HEK293 (cell line): ENCODE measurements around the gene KIAA0513.

ENCODE experiments used
- ZBTB1 ChIP-seq: fragments of 450-650 bp; formaldehyde crosslinking; IDR thresholded peaks from 2 replicates; pipeline ENCODE4 v1.5.1; 2016; ENCODE audit warnings: missing biosample characterization, missing genetic modification characterization
- ZNF654 ChIP-seq: fragments of 450-650 bp; formaldehyde crosslinking; IDR thresholded peaks from 2 replicates; pipeline ENCODE4 v1.5.1; 2016; ENCODE audit warnings: low read depth, missing biosample characterization, missing genetic modification characterization
- ZNF747 ChIP-seq: fragments of 450-650 bp; formaldehyde crosslinking; IDR thresholded peaks from 2 replicates; pipeline ENCODE4 v1.5.1; 2016; ENCODE audit warnings: missing biosample characterization, missing genetic modification characterization

- TF ChIP-seq ZBTB1 (tag by site-specific recombination) (no peak), ZNF747 (tag by site-specific recombination) (no peak), ZNF654 (no peak)
Observed at GRCh38 chr16:85015481-85016187, 12.0 kb upstream of the KIAA0513 start.
